Measurements from ENCODE around the gene RBM20. TPM values are rescaled to one million over a fixed set of nuclear protein-coding genes. Genes with fewer than 3 reads are reported as not detected.

The RBM20 gene
- total RNA-seq, 1 experiment from 2014 or later, result 0.17 TPM

GRCh38 chr10:110881247-110881646, 237.1 kb downstream of the RBM20 start:
- no peak overlapping the region for H3K14ac ChIP-seq (ENCODE audit: insufficient read depth, low read length)
- H3K4me2 ChIP-seq (ENCODE audit: insufficient read depth, insufficient read length, low read length), result no peak overlapping the region
- H2BK15ac ChIP-seq (ENCODE audit: low read depth, low read length), result no peak overlapping the region
- no peaks in the 10 kb centered on the region for H3K27me3 ChIP-seq (ENCODE audit: insufficient read depth, low read length)
- H2BK20ac ChIP-seq (ENCODE audit: low read depth, low read length, poor library complexity, severe bottlenecking), result no peak overlapping the region
- TF ChIP-seq CTCF (conservative IDR thresholded peaks at IDR 0.05), result no peak
- no peaks in the 10 kb centered on the region for H3K79me2 ChIP-seq (ENCODE audit: insufficient read depth, low read length)
- H3K27me3 Mint-ChIP-seq (ENCODE audit: low read depth), result no peaks in the 10 kb centered on the region
- no peak overlapping the region for H3K18ac ChIP-seq (ENCODE audit: insufficient read length, low read depth, low read length)
- no CpG with 5 or more reads among the region's 9 CpGs for WGBS (ENCODE audit: extremely low coverage, insufficient read length, low lambda C conversion rate)
- no peak overlapping the region for H4K91ac ChIP-seq (ENCODE audit: insufficient read length, low read depth, low read length)
- H3K56ac ChIP-seq (ENCODE audit: insufficient read length, low read depth, low read length), result no peak overlapping the region
- H4K20me1 ChIP-seq (ENCODE audit: control insufficient read depth, insufficient read depth, insufficient read length), result no peaks in the 10 kb centered on the region
- no peak overlapping the region for H3K4me3 Mint-ChIP-seq
- H3K23ac ChIP-seq (ENCODE audit: insufficient read length, low read depth, low read length), result no peak overlapping the region
- no peak overlapping the region for H2BK5ac ChIP-seq (ENCODE audit: insufficient read length, low read length)
- no peaks in the 10 kb centered on the region for H3K23me2 ChIP-seq (ENCODE audit: insufficient read length, low read depth, low read length, poor library complexity, severe bottlenecking)
- H2BK12ac ChIP-seq (ENCODE audit: insufficient read length, low read depth, low read length), result no peak overlapping the region
- H4K5ac ChIP-seq (ENCODE audit: insufficient read length, low read depth, low read length), result no peak overlapping the region
- H3K27ac Mint-ChIP-seq, result no peak overlapping the region
- no peak overlapping the region for H3K27ac ChIP-seq (ENCODE audit: insufficient read length, low read depth, low read length)
- no peak overlapping the region for H3T11ph ChIP-seq (ENCODE audit: low read length)
- no peak overlapping the region for H4K8ac ChIP-seq (replicated peaks; ENCODE audit: insufficient read length, low read depth, low read length)
- no peaks in the 10 kb centered on the region for H3K4me1 Mint-ChIP-seq
- H3K9ac ChIP-seq (ENCODE audit: extremely low read depth, insufficient read length, low read length), result no peak overlapping the region
- H3K79me1 ChIP-seq (ENCODE audit: insufficient read depth, low read depth, low read length, poor library complexity, severe bottlenecking), result no peaks in the 10 kb centered on the region
- peaks cover 0 to 31% (median 10%) of the 10 kb centered on the region in 3 experiments; a peak in 4 of 7 replicates for H3K36me3 Mint-ChIP-seq (ENCODE audit: insufficient read depth in 1 of 3, low read depth in 3 of 3)
- no peaks in the 10 kb centered on the region for H3K9me3 ChIP-seq (ENCODE audit: control insufficient read depth, low read depth, low read length)
- no peak overlapping the region for H3K4ac ChIP-seq (ENCODE audit: low read depth, low read length)
- H3K4me1 ChIP-seq (ENCODE audit: insufficient read depth, low read length), result no peaks in the 10 kb centered on the region
- no peak overlapping the region for H2BK120ac ChIP-seq (ENCODE audit: low read depth, low read length, poor library complexity, severe bottlenecking)
- DNase-seq, result no peak
- no peaks in the 10 kb centered on the region for H3K9me3 Mint-ChIP-seq
- H2AK5ac ChIP-seq (ENCODE audit: insufficient read length, low read length), result no peak overlapping the region
- H2AFZ ChIP-seq (ENCODE audit: low read length), result no peak overlapping the region
